ENCODE data around the gene ACADS.

The ACADS gene

GRCh38 chr12:120720234-120720986, 5.2 kb upstream of the ACADS start:
- H3F3A ChIP-seq (ENCODE audit: insufficient read depth, low read length), result no peaks in the 10 kb centered on the region
- H2AFZ ChIP-seq (ENCODE audit: low read length), result no peak overlapping the region
- no peaks in the 10 kb centered on the region for H3K9me3 ChIP-seq (ENCODE audit: low read length)
- no peaks in the 10 kb centered on the region for H4K20me1 ChIP-seq (ENCODE audit: insufficient read depth, low read length)
- no peak overlapping the region for H3K4me2 ChIP-seq (ENCODE audit: low read length)
- H3K4me3 ChIP-seq (ENCODE audit: low read depth, low read length, poor library complexity, severe bottlenecking), result no peak overlapping the region
- peak overlapping the region; percentile 58 for H3K27ac ChIP-seq (ENCODE audit: low read depth, low read length, poor library complexity, severe bottlenecking)
- TF ChIP-seq CTCF (IDR thresholded peaks at IDR 0.05; ENCODE audit: low read length), result no peak
- H3K36me3 ChIP-seq (ENCODE audit: insufficient read depth, low read length), result peaks cover 86% of the 10 kb centered on the region
- no peaks in the 10 kb centered on the region for H3K9me2 ChIP-seq (ENCODE audit: low read depth, low read length)
- no peaks in the 10 kb centered on the region for H3K79me2 ChIP-seq (ENCODE audit: insufficient read depth, low read length)
- H3K4me1 ChIP-seq (ENCODE audit: insufficient read depth, low read length, severe bottlenecking), result peaks cover 25% of the 10 kb centered on the region
- no peak overlapping the region; the same call in 1 of the 2 replicates for H3K9ac ChIP-seq (ENCODE audit: low read length)
- no peaks in the 10 kb centered on the region for H3K27me3 ChIP-seq (ENCODE audit: insufficient read depth, low read length)

DNA sequence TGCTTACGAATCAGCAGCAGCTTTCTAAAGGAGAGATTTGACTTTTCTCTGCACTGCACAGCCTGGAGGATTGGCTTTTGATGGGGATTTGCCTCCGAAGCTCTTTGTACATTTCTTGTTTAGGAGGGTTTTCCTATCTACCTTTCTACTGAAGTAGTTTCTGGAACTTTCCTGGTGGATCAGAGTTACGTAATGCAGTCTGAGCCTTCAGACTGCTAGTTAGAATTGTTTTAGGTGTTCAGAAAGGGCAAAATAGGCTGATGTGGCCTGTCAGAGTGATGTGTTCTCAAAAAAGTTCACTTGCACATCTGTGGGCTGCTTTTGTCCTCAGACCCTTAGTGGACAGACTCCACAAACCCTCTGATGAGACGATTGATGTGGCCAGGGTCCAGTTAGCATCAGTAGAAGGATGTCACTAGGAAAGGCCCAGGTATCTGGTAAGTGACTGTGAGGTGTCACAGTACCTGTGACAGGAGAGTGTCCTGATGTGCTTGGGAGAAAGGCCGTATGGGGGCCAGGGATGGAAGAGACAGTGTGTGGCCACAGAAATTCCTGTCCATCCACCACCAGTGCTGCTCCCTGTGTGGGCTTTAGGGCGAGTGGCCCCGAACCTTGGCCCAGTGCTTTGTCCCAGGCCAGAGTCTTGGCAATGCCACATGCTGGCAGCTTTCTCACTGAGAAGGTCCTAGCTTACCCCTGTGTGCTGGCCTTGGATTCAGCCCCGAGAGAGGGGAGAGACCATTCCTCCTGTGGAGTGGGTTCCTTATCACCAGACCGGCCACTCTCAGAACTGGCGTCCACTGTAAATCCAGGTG, 4.4 kb upstream of the ACADS start:
- H3K4me1 ChIP-seq (ENCODE audit: insufficient read depth, low read length, severe bottlenecking), result peaks cover 29% of the 10 kb centered on the region
- peak overlapping the region; percentile 58 for H3K27ac ChIP-seq (ENCODE audit: low read depth, low read length, poor library complexity, severe bottlenecking)
- peaks cover 80% of the 10 kb centered on the region for H3K36me3 ChIP-seq (ENCODE audit: insufficient read depth, low read length)
- H2AFZ ChIP-seq (ENCODE audit: low read length), result no peak overlapping the region
- no peaks in the 10 kb centered on the region for H4K20me1 ChIP-seq (ENCODE audit: insufficient read depth, low read length)
- H3F3A ChIP-seq (ENCODE audit: insufficient read depth, low read length), result no peaks in the 10 kb centered on the region
- no peaks in the 10 kb centered on the region for H3K9me3 ChIP-seq (ENCODE audit: low read length)
- no peaks in the 10 kb centered on the region for H3K79me2 ChIP-seq (ENCODE audit: insufficient read depth, low read length)
- no peaks in the 10 kb centered on the region for H3K9me2 ChIP-seq (ENCODE audit: low read depth, low read length)
- no peak overlapping the region for H3K4me3 ChIP-seq (ENCODE audit: low read depth, low read length, poor library complexity, severe bottlenecking)
- no peaks in the 10 kb centered on the region for H3K27me3 ChIP-seq (ENCODE audit: insufficient read depth, low read length)
- peak overlapping the region; percentile 35; the same call in 1 of the 2 replicates for H3K4me2 ChIP-seq (ENCODE audit: low read length)
- TF ChIP-seq EZH2 (IDR thresholded peaks at IDR 0.05; ENCODE audit: borderline replicate concordance, low read length) (no peak), CTCF (IDR thresholded peaks at IDR 0.05; ENCODE audit: low read length) (no peak)
- H3K9ac ChIP-seq (ENCODE audit: low read length), result peak overlapping the region; percentile 15; the same call in 1 of the 2 replicates

DNA sequence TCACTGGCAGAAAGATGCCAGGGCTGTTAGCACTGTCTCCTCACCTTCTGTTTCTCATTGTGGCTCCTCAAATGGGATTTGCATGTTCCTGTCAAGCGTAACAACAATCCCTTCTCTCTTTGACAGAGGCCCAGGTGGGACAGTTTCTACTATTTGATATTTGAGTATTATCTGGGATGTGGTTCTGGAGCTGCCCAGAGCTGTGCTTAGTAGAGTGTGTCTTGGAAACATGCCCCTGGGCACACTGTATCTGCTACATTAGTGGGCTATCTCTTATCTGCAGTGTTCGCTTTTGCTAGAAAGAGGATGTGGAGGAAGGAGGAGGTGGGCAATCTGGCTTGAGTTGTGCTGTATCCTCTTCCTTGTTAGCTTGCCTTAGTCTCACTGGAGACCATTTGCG, 3.8 kb upstream of the ACADS start:
- Histone ChIP-seq H3K79me2 (ENCODE audit: insufficient read depth, low read length) (no peaks in the 10 kb centered on the region), H3K4me2 (ENCODE audit: low read length) (peak overlapping the region; percentile 35; the same call in 1 of the 2 replicates), H3K9me2 (ENCODE audit: low read depth, low read length) (no peaks in the 10 kb centered on the region), H3F3A (ENCODE audit: insufficient read depth, low read length) (no peaks in the 10 kb centered on the region), H3K4me3 (ENCODE audit: low read depth, low read length, poor library complexity, severe bottlenecking) (no peak overlapping the region), H3K4me1 (ENCODE audit: insufficient read depth, low read length, severe bottlenecking) (peaks cover 33% of the 10 kb centered on the region), H3K27me3 (ENCODE audit: insufficient read depth, low read length) (no peaks in the 10 kb centered on the region), H3K36me3 (ENCODE audit: insufficient read depth, low read length) (peaks cover 73% of the 10 kb centered on the region), H4K20me1 (ENCODE audit: insufficient read depth, low read length) (no peaks in the 10 kb centered on the region), H3K27ac (ENCODE audit: low read depth, low read length, poor library complexity, severe bottlenecking) (peak overlapping the region; percentile 58), H3K9me3 (ENCODE audit: low read length) (no peaks in the 10 kb centered on the region), H3K9ac (ENCODE audit: low read length) (peak overlapping the region; percentile 15; the same call in 1 of the 2 replicates), H2AFZ (ENCODE audit: low read length) (no peak overlapping the region)
- TF ChIP-seq EZH2 (IDR thresholded peaks at IDR 0.05; ENCODE audit: borderline replicate concordance, low read length) (no peak), CTCF (IDR thresholded peaks at IDR 0.05; ENCODE audit: low read length) (no peak)
